ENCODE measurements around the gene RAB15. TPM values are rescaled to one million over a fixed set of nuclear protein-coding genes. Genes with fewer than 3 reads are reported as not detected.

Gene RAB15
- total RNA-seq, 6 donors from 2014 or later = 16.8 to 39.8 (median 22.8) TPM

DNA sequence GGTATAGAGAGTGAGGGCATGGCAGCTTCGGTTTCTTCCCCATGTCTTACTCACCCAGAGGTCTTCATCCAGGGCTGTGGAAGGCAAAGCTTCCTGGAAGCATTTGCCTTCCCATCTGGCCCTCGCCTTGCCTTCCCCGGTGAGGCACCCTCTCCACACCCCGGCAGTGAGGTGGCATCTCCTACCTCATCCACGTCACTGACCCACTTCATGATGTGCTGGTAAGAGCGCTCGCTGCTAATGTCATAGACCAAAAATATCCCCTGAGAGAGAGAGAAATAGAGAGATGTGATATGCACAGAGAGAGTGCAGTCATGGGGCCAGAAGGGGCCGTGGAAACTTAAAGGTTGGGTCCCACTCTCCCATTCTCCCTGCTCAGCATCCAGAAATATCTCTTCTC is 21.2 kb downstream of the RAB15 start:
- Histone ChIP-seq H3K36me3 (peaks cover 0 to 33% (median 15%) of the 10 kb centered on the region in 4 donors), H3K27me3 (no peaks in the 10 kb centered on the region), H3K4me3 (no peak overlapping the region), H3K9me3 (no peaks in the 10 kb centered on the region), H3K27ac (no peak overlapping the region), H3K4me1 (no peaks in the 10 kb centered on the region)
- TF ChIP-seq EP300 (IDR thresholded peaks at IDR 0.05) = no peak
- no peak for TF ChIP-seq POLR2A (IDR thresholded peaks at IDR 0.05)
- no peak for TF ChIP-seq POLR2AphosphoS5 (IDR thresholded peaks at IDR 0.05)
- TF ChIP-seq, protein P1, sequence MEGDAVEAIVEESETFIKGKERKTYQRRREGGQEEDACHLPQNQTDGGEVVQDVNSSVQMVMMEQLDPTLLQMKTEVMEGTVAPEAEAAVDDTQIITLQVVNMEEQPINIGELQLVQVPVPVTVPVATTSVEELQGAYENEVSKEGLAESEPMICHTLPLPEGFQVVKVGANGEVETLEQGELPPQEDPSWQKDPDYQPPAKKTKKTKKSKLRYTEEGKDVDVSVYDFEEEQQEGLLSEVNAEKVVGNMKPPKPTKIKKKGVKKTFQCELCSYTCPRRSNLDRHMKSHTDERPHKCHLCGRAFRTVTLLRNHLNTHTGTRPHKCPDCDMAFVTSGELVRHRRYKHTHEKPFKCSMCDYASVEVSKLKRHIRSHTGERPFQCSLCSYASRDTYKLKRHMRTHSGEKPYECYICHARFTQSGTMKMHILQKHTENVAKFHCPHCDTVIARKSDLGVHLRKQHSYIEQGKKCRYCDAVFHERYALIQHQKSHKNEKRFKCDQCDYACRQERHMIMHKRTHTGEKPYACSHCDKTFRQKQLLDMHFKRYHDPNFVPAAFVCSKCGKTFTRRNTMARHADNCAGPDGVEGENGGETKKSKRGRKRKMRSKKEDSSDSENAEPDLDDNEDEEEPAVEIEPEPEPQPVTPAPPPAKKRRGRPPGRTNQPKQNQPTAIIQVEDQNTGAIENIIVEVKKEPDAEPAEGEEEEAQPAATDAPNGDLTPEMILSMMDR (IDR thresholded peaks at IDR 0.05) = no peak
- ATAC-seq (ENCODE audit: low FRiP score in 2 of 2) = no peak
- WGBS, 2 donors = 94 to 96% methylated on average over 6 to 8 of the region's 8 CpGs
- no peak for DNase-seq

DNA sequence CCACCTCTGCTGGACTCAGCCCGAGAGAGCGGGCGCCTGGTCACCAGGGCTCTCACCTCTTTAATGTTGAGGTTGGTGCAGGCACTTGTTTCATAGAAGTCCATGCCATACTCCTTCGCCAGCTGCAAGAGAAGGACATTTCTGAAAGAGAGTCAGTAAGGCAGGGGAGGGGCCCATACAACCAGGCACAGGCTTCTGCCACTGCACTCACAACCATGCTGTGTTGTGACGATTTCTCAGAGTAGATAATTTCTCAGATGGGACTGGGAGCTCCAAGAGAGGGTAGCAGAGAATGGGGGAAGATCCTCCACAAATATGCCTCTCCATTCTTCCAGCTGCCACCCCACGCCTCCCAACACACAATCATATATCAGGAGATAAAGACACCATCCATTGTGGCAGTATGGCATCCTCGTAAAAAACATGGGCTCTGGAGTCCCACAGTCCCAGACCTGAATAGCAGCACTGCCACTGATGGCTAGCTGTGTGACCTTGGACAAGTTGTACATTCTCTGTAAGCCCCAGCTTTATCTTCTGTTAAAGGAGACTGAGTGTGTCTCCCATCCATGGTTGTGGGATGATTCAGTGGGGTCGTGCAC is 23.4 kb downstream of the RAB15 start:
- Histone ChIP-seq H3K9me3 (no peaks in the 10 kb centered on the region), H3K4me1 (peaks cover 0 to 3% (median 0%) of the 10 kb centered on the region in 4 donors), H3K27ac (no peak overlapping the region), H3K4me3 (no peak overlapping the region), H3K27me3 (no peaks in the 10 kb centered on the region), H3K36me3 (peaks cover 0 to 33% (median 18%) of the 10 kb centered on the region in 4 donors)
- ATAC-seq (ENCODE audit: low FRiP score in 2 of 2) (no peak), DNase-seq (no peak)
- 87 to 93% methylated on average over 8 of the region's 8 CpGs for WGBS, 2 donors
- no peak for TF ChIP-seq EP300 (IDR thresholded peaks at IDR 0.05)
- no peak for TF ChIP-seq POLR2AphosphoS5 (IDR thresholded peaks at IDR 0.05)
- TF ChIP-seq, protein P1 (IDR thresholded peaks at IDR 0.05) = no peak
- no peak for TF ChIP-seq POLR2A (IDR thresholded peaks at IDR 0.05)

DNA sequence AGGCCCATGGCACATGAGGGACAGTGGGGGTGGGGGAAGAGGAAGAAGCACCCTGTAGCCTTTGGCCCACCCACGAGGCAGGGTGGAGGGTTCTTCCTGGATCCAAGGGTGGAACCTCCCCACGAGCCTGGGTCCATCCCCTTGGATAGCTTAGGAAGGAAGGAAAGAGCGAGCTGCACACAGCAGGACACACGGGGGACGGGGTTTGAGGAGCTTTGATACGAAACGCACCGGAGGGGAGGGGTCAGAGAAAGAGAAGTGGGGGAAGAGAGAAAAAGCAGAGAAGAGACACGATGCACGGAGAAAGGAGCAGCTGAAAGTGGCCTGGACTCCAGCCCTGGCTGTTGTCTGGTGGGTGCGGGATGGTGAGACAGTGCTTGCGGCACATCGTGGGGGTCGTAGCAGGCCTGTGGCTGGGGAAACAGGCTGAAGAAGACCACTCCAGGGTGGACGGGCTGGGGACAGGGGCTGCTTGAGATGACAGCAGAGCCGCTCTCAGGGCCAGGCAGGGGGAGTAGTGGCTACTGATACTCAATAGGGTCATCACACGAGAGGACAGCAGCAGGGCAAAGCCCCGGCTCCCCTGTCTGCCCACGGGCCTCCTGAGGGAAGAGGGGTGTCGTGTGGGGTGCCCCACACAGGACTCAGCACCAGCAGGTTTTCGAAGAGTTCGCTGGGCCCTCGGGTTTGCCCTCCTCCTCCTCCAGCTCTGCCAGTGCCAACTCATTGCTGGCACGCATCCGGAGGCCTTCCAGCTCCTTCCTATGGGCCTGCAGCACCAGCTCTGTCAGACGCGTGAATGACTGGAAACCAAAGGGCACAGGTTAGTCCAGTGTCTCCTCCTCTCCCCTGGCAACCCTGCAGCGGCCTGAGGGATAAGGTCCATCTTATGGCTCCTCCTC is 24.2 kb downstream of the RAB15 start:
- TF ChIP-seq POLR2AphosphoS5 (IDR thresholded peaks at IDR 0.05) (no peak), POLR2A (IDR thresholded peaks at IDR 0.05) (no peak), EP300 (IDR thresholded peaks at IDR 0.05) (no peak)
- TF ChIP-seq, protein P1 (IDR thresholded peaks at IDR 0.05) = no peak
- no peak overlapping the region for H3K4me3 ChIP-seq
- DNase-seq = peak in 1 of 2 donors; percentile 37
- H3K4me1 ChIP-seq = peaks cover 0 to 3% (median 0%) of the 10 kb centered on the region in 4 donors
- no peaks in the 10 kb centered on the region for H3K9me3 ChIP-seq
- 88 to 94% methylated on average over 24 to 27 of the region's 28 CpGs for WGBS, 2 donors
- no peak for ATAC-seq (ENCODE audit: low FRiP score in 2 of 2)
- H3K36me3 ChIP-seq = peaks cover 0 to 36% (median 20%) of the 10 kb centered on the region in 4 donors
- H3K27ac ChIP-seq = no peak overlapping the region
- H3K27me3 ChIP-seq = no peaks in the 10 kb centered on the region

DNA sequence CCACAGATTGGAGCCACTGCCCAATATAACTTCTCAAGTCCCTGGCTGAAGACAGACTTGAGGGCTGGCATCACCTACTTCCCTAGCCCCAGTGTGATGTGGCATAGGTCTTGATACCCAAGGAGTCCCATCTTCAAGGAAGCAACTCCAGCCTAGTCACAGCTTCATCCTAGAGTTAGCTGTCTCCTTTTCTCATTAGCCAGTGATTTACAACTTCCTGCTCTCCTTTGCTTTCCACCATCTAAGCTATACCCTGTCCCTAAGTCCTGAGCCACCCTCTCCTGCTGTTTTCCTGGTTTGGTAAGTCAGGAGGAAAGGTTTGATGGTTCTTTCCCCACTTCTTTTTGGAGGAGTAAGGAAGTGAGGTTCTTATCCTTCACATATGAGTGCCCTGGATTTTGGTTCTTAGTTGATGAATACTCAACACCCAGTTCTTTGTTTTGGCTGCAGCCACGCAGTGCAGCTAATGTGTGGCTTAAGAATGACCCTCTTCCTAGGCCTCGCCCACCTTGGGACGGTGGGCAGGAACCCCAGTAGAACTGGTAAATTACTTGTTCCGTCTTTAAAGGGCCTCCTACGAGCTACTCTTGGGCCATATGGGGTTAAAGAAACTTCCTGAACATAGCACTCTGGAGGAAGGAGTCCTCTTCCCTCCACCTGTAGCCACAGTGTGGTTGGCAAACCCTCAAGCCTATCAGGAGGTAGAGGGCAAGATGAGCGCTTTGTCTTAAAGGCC is 25.7 kb downstream of the RAB15 start:
- Histone ChIP-seq H3K27ac (no peak overlapping the region), H3K9me3 (no peaks in the 10 kb centered on the region), H3K36me3 (peaks cover 0 to 29% (median 16%) of the 10 kb centered on the region in 4 donors), H3K4me3 (no peak overlapping the region), H3K4me1 (peaks cover 0 to 4% (median 2%) of the 10 kb centered on the region in 4 donors), H3K27me3 (no peaks in the 10 kb centered on the region)
- TF ChIP-seq POLR2AphosphoS5 (IDR thresholded peaks at IDR 0.05) = no peak
- TF ChIP-seq EP300 (IDR thresholded peaks at IDR 0.05) = no peak
- TF ChIP-seq POLR2A (IDR thresholded peaks at IDR 0.05) = no peak
- TF ChIP-seq, protein P1 (IDR thresholded peaks at IDR 0.05) = no peak
- WGBS, 2 donors = 70 to 85% methylated on average over 6 of the region's 6 CpGs
- DNase-seq (no peak), ATAC-seq (ENCODE audit: low FRiP score in 2 of 2) (no peak)
